DMS79 (cell line): ENCODE data around the gene TSEN15.

Source experiments
- DNase-seq: peaks from one replicate; lab custom pipeline; 2025; lab: John Stamatoyannopoulos, UW

TSEN15 gene

DNA sequence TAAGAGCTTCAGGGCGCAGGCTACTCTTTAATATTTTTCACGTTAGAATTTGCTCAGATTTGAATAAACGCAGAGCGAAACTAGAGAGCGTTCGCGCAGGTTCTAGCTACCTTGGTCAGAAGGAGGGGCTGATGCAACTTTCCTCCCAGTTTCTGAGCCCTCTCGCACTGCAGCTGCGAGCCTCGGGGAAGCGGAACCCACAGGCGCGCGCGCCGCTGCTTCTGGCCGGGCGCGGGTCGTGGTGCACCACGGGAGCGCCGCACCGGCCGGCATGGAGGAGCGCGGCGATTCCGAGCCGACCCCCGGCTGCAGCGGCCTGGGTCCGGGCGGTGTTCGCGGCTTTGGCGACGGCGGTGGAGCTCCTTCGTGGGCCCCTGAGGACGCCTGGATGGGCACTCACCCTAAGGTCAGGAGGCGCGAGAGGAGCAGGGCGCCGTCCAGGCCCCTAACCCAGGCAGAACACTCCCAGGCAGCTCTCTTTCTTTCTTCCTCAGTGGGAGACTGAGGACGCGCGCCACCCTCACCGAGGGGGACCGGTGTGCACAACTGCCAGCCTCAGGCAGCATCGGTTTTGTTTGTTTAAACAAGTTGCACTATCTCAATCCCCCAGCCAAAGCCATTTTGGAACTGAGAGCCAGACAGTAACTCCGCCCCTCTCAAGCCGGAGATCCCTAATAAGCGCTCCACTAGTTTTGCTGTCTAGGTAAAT, at the start of gene TSEN15:
TSEN15 (plus strand) TSS at position 246 of the 709 bp plus-strand sequence; CDS start at position 272, 26 bp downstream.
- peak; percentile 56 for DNase-seq

DNA sequence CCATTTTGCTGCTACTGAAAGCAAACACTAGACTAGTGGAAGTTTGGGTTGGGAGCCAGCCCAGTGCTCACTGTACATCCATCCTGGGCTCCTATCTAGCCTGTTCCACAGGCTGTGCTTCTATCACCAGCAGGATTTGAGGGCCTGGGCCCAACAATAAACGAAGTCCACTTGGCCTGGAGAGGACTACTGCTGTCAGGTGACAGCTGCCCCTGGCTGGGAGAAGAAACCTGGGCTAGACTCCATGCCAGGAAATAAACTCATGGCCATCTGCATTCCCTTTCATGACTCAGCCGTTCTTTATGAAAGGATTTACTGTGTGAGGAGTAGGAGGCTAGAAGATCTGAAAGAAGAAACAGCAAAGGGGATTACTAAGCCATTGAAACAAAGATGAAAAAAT, 49.5 kb upstream of the TSEN15 start:
- DNase-seq = no peak

DNA sequence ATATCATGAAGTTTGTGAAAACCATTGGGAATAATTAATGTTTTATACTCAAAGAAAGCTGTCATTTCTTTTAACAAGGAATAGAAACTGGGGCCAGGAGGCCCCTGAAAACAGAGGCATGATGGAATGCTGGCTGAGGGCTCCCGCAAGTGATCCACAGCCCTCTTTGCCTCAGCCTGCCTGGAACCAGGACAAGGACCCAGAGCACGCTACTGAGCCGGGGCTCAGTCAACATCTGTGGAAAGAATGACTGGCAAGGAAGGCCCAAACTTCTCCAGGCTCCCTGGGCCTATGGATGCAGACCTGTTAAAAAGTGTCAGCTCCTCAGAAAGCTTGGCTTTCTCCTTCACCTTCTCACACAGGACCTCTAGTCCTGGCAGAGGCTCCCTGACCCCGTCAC, 46.6 kb upstream of the TSEN15 start:
- DNase-seq = no peak

DNA sequence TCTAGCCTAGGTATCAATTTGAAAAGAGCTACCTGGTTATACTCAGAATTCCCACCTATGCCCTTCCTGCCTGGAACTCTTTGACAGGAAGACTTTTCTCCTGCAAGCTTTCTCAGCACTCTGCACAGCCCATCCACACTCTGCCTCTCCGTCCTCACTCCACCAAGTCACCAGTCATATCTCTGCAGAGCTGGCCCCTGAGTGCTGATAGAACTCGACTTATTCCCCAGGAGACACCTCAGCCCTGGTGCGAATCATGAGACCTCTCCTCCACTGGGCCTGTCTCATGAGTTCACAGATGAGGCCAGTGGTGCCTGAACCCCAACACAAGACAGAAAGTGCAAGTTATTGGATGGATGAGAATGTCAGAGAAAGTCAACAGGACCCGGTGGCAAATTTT, 46.0 kb upstream of the TSEN15 start:
- DNase-seq = no peak

DNA sequence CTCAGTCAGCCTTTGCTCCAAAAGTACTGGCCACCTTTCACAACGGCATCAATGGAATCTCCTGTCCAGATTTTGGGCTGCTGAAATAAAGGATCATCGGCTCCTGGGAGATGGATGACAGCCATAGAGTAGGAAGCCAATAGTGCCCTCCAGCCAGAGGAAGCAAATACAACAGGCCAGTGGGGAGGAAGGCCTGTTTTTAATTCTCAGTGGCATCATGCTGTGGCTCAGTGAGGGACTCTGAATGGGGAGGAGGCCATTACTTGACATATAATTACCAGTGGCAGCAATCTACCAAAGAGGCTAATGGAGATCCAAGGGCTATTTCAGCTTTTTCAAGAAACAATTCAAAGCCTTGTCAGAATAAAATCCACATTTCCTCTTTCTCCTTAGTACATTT, 40.7 kb upstream of the TSEN15 start:
- no peak for DNase-seq

DNA sequence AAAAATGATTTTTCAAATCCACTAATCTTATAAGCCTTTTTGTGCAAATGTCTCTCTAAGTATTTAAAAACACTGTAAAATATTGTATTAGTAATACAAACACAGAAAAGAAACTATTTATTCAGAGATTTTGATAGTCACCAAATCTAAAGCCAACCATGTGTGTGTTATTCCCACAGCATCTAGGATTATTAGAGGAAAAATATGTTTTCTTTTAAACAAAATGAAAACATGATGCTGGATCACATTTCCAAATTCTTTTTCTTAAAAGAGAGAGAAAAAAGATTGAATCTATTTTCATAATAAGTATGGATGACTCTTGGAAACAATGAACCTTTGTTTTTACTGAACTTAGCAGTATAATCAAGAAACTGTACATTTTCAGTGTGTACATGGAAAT, 39.3 kb upstream of the TSEN15 start:
- DNase-seq = no peak

DNA sequence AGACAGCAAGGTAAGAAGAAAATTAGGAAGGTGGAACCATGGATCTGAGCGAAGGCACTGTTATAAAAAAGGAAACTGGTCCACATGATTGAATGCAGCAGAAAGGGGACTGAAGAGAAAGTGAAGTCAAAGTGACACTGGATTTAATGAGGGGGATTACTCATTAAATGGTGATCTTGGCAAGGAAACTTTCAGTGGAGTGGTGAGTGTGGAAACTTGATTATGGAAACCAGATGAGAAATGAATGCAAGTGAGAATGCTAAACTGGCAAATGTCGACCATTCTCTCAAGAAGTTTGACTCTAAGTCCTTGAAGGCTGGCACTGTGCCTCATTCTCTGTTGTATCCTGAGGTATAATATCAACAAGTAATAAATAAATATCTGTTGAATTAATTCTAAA, 37.3 kb upstream of the TSEN15 start:
- no peak for DNase-seq

DNA sequence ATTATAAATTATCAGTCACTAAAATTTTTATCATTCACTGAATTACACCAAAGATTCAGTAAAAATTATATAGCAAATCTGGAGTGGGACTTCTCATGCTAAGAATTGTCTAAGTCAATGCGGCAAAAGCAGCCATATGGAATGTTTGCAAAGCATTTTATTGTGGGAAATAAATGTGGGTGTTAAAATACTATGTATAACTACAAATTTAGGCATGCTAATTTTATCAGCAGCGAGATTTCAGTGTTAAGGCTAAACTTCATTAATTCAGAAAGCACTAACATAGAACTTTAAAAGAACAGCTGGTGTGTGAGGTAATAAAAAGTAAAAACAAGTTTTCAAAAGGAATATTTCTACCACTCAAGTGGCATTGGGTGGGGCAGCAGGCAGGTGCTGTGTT, 35.4 kb upstream of the TSEN15 start:
- no peak for DNase-seq

DNA sequence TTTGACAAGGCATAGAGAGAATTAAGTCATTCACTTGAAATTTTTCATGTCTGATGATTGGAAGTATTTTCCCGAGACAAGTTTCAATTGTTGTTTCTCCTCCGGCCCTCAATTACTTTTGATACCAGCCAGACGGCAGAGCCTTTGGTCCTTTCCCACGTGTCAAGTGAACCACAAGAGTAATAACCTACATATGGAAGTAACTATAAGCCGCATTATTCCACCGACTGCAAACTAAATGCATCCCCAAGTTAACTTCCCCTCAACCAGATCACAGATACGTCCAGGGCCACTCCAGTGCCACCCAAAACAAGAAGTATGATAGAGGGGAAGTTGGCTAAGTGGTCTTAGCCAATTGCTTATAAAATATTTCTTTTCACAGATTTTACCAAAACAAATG, 34.2 kb upstream of the TSEN15 start:
- no peak for DNase-seq

DNA sequence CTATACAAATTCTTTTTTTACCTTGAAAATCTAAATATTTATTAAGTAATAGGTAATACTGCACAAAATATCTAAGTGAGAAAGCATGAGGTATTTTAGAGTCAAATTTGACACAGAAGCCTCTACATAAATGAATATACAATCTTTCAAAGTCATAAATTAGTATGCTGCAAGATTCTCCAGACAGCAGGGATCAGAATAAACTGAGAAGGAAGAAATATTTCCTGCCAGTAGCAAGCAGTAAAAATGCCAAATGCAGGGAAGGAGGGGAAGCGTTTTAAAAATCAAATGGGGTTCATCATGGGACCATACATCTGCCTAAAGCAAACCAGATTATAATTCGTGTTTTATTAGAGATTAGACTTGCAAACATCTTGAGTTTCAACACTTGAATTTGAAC, 32.9 kb upstream of the TSEN15 start:
- DNase-seq = no peak

DNA sequence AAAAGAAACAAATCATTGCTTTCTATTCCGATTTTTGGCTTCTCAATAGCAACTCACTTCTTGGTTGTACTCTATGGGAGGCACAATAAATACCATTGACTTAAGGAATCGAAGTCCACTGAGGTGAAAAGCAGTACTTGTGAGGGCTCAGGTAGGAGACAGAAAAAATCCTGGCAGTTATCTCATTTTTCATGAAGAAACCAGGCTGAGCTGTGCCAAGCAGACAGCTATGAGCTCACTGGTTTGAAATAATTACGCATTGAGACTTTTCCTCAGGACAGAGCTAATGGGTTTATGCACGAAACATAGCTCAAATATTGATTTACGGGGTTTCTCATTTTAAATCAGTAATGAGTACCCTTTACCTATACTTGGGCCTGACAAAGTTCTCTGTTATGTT, 32.5 kb upstream of the TSEN15 start:
- DNase-seq = no peak

DNA sequence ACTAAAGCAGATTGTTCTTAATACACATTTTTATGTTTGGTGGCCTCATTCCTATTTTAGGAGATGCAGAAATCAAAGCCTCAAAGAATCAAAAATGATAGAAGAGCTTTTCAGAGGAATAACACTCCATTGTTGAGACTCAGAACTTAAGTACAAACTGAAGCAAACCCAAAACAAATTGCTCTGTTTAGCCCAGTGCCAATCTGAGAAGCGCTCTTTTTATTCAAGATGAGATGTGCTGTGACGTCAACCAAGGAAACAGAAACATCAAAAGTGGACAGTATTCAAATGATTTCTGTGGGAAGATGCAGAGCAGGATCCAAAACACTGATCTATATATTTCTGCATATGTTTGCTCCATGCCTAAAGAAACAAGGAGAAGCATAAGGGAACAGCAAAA, 32.0 kb upstream of the TSEN15 start:
- DNase-seq = no peak

DNA sequence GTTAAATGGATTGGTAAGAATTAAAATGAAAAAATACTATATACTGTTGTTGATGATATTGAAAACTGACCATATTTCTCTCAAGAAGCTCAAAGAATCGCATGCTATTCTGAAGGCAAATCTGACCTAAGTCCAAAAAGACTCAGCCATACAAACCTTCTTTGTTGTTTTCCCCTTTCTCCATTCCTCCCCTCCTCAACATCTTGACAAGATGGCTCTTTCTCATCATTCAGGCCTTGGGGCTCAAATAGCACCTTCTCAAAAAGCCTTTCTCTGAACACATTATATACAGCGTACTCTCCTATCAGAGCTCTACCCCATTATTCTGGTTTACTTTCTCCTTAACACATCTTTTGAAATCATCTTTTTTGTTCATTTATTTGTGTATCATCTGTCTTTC, 31.2 kb upstream of the TSEN15 start:
- no peak for DNase-seq

DNA sequence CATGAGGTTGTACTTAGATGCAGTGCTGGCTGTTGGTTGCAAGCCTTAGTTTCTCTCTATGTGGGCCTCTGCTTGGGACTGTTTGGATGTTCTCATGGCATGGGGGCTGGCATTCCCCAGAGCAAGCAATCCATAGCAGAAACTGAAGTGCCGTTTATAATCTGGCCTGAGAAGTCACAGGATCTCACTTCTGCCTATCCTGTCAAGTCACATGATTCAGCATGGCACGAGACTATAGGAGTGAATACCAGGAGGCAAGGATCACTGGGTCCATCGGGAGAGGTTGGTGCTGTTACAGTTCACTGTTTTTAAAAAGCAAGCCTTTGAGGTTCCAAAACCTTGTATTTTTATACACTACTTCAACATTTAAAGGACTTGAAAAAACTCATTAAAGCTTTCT, 30.7 kb upstream of the TSEN15 start:
- DNase-seq = no peak

DNA sequence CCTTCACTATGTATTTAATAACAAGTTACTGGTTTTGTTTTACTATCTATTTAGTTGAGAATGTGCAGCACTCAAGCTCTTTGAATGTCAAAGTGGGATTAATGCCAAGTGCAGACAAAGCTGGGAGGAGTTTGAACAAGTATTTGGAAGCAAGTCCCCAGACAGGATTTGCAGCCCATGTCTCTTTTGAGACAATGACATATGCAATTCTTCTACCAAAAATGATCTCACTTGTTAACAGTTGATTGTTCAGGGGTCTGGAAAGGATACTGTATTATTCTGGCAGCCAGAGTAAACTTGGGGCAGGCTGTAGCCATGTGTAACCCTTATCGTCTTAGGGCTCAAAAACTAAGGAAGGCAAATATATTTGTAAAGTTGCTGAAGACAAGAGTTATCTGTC, 29.8 kb upstream of the TSEN15 start:
- DNase-seq = no peak

DNA sequence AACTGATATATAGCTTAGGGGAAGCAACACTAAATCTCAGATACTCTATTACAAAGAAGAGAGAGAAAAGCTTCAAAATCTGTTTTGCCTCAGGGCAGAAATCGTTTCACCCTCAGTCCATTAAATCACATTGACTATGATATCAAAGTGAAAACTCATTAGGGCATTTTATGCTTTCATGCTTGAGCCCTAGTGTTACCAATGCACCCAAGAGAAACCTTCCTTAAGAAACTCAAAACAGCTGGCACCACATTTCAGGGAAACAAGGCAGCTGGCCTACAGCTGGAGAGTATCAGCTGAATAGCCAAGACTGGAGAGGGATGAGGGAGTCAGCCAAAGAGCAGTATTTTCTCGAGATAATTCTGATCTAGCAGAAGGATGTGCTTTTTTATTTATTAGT, 28.9 kb upstream of the TSEN15 start:
- DNase-seq = no peak

DNA sequence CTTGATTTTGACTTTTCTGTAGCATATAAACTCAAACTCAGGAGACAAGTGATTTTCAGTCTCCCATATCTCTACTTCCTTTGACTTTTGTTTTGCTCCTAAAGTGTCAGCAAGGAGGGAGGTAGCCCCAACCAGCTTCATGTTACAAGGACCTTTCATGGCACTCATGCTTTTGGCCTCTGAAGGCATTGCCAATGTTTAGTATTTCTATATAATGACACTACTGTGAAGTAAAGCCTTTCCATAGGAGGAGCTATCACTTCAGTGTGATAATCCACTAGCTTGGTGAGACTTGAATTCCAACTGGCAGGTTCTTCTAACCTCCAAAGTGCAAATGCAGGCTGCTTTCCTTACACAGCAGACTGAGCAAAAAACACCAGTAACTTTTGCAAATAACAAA, 28.4 kb upstream of the TSEN15 start:
- no peak for DNase-seq

DNA sequence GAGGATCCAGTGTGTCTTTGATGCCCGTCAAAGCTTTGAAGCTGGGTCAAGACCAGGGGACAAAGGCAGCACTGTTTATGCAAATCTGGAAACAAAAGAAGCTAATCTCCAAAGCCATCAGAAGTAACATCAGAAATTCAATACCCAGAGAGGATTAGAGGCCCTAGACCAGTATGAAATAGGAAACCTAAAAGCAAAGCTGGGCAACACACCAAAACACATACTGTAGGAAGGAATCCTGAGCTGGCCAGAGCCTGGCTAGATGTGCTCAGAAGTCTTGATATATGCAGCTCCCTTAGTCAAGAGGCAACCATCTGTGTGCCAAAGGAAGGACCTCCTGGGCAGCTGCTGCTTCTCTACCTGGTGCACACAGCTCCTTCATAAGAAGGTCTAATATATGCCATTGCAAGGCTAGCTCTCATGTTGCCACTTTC, 26.3 kb upstream of the TSEN15 start:
- DNase-seq = no peak

DNA sequence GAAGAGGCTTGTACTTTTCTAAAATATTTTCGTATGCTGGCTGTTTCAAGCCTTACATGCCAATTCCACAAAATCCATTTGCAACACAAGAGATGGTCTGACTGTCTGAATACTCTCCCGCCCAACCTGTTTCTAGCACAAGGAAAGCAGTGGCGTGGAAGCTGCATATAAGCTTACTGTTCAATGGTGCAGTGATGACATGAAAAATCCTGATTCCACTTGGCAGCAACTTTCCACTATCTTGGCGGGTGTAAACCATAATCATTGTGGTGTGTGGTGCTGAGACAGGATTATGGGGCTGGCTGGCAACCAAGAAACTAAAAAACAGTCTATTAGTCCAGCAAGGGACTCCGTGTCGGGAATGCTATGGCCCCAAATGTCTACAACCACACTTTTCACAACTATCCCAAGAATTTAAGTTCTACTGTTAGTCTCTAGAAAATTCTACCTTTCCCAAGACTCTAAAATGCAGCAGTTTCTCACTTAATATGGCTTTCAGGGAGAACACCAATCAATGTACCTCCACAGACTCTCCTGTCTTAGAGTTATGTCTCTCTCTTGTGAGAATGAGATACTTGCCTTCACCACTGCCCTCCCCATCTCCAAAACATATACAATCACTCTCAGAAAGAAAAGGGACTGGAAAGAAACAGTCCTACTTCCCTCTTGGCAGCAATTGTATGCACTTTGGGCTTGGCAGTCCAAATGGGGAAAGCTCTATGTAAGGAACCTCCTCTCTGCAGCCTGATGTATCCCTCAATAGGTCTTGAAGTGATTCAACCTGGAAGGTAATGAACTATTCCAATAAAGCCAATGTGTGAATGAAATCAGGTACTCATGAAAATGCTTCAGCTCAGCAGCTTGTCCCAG, 23.5 kb upstream of the TSEN15 start:
- DNase-seq = no peak

DNA sequence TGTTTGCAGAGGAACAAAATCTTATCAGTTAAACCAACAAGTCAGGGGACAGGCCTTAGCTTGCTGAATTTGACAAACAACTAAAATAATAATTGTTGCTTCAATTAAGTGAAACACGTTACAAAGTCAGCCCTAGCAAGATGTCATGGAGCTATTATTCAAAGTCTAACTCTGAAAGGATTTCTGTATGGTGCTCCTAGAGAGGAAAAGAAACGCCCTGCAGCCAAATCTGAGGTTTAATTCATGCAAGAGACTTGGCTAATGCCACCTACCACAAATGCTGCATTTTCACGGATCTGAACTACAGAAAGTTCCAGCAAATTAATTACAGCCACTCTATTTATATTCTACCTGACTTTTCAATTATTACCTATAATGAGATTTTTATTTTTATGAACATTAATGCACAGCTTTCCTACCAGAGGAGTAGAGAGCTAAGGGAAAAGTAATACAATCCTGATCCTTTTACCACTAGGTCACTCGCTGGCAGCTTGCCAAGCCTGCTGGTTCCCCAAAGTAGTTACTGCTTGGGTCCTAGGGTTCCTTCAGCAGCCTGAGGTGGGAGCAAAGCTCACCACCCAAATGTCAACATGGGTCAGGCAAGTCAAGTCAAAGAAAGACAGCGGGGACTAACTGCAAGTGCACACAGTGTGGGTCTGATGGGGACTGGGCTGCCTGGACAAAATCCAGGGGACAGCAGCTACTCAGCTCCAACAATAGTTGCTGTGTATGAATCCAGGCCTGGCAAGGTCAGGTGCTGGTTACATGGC, 22.5 kb upstream of the TSEN15 start:
- no peak for DNase-seq

DNA sequence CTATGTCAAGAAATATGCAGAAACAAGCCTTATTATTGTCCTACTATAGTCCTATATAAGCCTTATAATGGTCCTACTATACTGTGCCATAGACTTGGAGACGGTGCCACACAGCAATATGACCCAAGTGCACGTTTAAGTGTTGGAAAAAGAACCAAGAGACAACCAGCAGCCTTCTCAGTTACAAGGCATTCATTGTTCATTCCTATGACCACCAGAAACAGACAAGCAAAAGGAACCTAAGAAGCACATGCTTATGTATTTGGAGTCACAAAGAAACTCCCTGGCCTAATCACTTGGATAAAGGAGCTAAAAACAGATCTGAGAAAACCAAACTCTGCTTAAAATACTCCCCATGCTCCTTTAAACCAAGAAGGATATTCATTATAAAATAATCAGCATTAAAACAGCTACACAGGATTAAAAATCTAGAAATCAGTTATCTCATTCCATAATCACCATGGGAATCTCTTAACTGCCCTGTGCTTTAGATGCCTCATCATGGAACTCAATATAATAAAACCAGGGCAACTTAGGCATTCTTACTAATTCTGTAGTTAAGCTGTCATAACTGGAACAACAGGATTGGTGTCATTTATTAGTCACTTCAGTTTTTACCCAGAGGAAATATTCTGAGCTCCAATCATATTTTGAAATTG, 21.0 kb upstream of the TSEN15 start:
- no peak for DNase-seq

DNA sequence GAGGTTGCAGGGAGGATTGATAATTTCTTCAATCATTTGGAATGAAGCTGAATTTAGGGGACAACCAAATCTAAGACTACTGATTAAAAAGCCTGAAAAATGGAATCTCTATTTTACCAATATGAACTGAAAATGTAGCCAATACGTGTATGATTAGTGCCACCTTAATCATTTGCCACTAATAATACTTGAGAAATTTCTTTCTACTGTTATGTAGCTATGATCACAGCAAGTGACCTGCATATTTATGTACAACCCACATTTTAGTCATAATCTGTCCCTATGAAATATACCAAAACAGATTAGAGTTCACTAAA, 20.5 kb upstream of the TSEN15 start:
- no peak for DNase-seq
